ENCODE measurements around the gene CALML6. TPM values are rescaled to one million over a fixed set of nuclear protein-coding genes. Genes with fewer than 3 reads are reported as not detected.

CALML6 gene
- total RNA-seq, 1 experiment from 2014 or later, result 1.5 TPM

Other genes with a start within 250 kb of the CALML6 start
- 75.7 TPM for gene SLC35E2B, start 222.5 kb upstream of the CALML6 start, total RNA-seq (2021; ENCODE audit: unreplicated experiment)
- 83.6 TPM for gene CDK11A, start 190.9 kb upstream of the CALML6 start, total RNA-seq (2021; ENCODE audit: unreplicated experiment)
- 101 TPM for gene NADK, start 136.8 kb upstream of the CALML6 start, total RNA-seq (2021; ENCODE audit: unreplicated experiment)
- gene GNB1, start 24.2 kb upstream of the CALML6 start, total RNA-seq (2021; ENCODE audit: unreplicated experiment), result 499 TPM
- gene TMEM52, start 4.0 kb downstream of the CALML6 start, total RNA-seq (2021; ENCODE audit: unreplicated experiment), result 2.5 TPM
- gene CFAP74, start 88.5 kb downstream of the CALML6 start, total RNA-seq (2021; ENCODE audit: unreplicated experiment), result not detected
- gene GABRD, start 104.1 kb downstream of the CALML6 start, total RNA-seq (2021; ENCODE audit: unreplicated experiment), result 3.0 TPM
- 26.7 TPM for gene PRKCZ, start 135.2 kb downstream of the CALML6 start, total RNA-seq (2021; ENCODE audit: unreplicated experiment)